IPS DF 4.7 (cell line): ENCODE data around the gene GPER1.

ENCODE experiments used
- DNase-seq: peaks from one replicate; pipeline ENCODE4 v3.0.0-alpha.2; 2013; ENCODE audit warnings: low spot score; ENCODE audit errors: extremely low read depth

GPER1 gene

GRCh38 chr7:1086588-1087464, 1.1 kb upstream of the GPER1 start:
- peak; percentile 44 for DNase-seq

DNA sequence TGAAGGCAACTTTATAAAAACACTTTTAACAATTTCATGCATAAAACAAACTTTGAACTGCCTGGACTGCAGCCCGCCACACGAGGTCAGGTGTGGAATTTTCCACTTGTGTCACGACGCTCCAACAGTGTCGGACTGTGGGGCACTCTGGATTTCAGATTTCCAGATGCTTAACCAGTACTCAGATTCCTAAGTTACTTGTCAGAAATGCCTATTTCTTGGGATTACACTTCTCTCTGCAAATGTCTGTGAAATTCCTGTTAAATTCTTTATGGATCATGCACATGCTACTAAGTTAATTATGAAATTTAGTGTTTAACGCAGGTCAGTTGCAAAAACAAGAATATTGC, 473 bp upstream of the GPER1 start:
- DNase-seq = no peak

- DNase-seq = no peak
Measured at GRCh38 chr7:1090236-1090635, 2.3 kb downstream of the GPER1 start.

DNA sequence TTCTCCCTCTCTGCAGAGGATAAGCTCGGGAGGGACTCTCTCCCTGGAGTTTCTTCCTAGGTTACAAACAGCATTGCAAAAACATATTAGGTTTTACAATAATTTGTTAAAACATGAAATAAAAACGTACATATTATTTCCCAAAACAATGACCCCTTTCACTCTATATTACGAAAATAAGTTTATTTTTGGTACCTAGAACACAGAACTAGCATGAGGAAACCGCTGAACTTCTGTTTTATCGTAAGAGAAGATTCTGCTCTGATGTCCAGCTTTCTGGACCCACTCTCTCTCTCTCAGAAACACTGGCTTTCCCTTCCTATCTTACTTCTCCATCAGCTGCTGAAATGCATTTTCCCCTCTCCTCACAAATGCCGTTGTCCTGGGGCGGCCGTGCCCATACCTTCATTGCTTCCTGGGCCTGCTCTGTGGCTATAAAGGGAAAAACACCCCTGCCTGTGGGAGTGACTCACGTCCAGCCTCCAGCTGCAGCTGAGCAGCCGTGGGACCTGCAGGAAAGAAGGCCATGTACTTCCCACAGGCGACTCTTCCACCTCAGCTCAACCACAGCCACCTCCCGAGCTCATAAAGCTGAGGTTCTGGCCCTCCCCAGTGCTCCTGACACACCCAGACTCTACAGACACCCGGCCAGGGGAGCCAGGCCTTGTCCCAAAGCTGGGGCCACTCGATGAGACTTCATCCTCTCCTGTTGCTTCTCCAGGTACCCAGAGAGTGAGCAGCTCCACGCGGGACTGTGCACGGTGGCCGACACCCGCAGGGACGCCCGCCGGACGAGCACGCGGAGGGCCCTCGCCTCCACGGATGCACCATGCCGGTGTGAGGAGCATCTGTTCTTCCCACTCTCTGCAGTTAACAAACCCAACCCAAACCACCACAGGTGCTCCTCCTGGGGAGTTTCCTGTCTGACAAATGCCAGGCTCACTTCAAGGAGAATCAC, 3.1 kb downstream of the GPER1 start:
- no peak for DNase-seq

- DNase-seq = no peak
Measured at GRCh38 chr7:1091644-1092027, 3.7 kb downstream of the GPER1 start.

DNA sequence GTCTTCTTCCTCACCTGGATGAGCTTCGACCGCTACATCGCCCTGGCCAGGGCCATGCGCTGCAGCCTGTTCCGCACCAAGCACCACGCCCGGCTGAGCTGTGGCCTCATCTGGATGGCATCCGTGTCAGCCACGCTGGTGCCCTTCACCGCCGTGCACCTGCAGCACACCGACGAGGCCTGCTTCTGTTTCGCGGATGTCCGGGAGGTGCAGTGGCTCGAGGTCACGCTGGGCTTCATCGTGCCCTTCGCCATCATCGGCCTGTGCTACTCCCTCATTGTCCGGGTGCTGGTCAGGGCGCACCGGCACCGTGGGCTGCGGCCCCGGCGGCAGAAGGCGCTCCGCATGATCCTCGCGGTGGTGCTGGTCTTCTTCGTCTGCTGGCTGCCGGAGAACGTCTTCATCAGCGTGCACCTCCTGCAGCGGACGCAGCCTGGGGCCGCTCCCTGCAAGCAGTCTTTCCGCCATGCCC, 4.3 kb downstream of the GPER1 start:
- DNase-seq = no peak

- DNase-seq = no peak
Measured at GRCh38 chr7:1092806-1093501, 5.0 kb downstream of the GPER1 start.

DNA sequence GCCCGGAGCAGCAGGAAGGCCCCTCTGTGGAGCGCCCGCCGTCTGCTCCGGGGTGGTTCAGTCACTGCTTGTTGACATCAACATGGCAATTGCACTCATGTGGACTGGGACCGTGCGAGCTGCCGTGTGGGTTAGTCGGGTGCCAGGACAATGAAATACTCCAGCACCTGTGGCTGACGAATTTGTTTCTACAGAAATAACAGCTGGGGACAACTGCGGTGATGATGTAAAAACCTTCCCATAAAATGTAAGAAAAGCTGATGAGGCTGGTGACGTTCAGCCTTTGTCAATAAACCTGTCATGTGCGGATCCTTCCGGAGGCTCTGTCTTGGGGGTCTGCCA, 5.6 kb downstream of the GPER1 start:
- DNase-seq = no peak

GRCh38 chr7:1093916-1094508, 6.1 kb downstream of the GPER1 start:
- DNase-seq = no peak

DNA sequence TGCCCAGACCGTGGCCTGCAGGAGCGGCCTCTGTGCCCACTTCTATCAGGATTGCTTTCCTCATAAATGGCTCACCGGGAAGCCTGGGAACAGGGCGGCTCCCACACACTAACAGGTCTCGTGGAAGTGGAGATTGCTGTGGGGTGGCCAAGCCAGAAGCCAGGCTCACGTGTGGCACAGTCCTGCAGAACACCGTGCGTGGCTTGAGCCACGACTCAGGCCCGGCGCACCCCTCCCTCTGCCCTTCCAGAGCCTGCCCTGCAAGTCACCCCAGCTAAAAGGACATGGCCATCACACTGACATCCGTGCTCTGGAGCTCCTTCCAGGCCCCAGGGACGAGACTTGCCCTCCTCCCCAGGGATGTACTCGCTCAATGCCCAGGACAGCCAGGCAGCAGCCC, 7.0 kb downstream of the GPER1 start:
- DNase-seq = no peak

GRCh38 chr7:1095621-1096155, 7.8 kb downstream of the GPER1 start:
- DNase-seq = no peak

- DNase-seq = no peak
Measured at GRCh38 chr7:1096156-1097119, 8.5 kb downstream of the GPER1 start.

DNA sequence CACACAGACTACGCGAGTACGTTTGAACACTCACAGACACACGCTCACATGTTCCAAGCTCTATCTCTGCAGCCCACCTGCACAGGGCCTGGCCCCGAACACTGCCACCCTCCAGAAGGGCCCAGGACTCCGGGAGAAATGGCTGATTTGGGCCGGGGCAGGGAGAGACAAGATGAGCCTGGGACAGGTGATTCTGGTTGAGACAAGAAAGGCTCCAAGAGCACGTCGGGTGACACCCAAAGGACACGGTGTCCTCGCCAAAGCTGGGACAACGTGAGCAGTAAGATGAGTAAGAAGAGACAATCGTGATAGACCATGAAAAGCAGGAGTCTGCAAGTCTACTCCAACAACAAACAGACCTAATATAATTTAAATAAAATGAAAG, 9.2 kb downstream of the GPER1 start:
- no peak for DNase-seq

DNA sequence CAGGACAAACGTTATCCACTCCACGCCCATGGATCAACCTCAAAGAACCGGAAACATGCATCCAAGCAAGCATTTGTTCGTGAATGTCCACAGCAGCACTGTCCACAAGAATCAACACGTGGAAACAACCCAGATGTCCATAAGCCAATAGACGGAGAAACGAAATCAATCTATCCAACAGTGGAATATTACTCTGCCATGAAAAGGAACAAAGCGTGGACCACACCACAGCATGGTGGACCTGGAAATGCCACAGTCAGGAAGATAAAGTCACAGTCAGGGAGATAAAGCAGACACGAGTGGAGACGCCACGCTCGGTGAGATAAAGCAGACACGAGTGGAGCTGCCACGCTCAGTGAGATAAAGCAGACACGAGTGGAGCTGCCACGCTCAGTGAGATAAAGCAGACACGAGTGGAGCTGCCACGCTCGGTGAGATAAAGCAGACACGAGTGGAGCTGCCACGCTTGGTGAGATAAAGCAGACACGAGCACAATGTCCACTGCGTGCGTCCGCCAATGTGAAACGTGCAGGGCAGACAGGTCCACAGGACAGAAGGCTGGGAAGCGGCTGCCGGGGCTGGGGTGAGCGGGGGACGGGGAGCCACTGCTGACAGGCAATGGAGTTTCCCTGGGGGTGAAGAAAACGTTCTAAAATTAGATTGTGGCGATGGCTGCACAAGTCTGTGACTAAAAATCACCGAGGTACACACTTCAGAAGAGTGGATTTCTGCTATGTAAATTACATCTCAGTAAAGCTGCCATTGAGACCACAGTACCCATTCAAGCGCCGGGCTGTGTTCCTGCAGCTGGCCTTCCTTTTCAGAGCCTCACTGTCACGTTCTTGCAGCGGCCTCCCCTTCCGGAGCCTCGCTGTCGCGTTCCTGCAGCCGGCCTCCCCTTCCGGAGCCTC, 10.6 kb downstream of the GPER1 start:
- DNase-seq = no peak

DNA sequence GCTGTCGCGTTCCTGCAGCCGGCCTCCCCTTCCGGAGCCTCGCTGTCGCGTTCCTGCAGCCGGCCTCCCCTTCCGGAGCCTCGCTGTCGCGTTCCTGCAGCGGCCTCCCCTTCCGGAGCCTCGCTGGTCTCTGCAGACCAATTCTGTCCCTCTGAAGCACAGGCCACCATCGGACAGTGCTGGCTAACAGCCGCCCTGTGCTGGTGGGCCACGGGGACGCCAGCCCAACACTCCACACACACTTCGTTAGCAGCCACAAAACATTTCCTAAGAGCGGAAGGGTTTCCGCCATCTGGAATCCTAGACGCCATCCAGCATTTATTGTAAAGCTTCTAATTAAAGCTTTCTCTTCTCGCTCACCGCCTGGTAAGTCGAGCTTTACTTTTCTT, 11.2 kb downstream of the GPER1 start:
- DNase-seq = no peak

GRCh38 chr7:1099637-1100036, 11.7 kb downstream of the GPER1 start:
- no peak for DNase-seq

- DNase-seq = no peak
Measured at GRCh38 chr7:1100386-1100785, 12.5 kb downstream of the GPER1 start.

GRCh38 chr7:1100834-1101562, 13.1 kb downstream of the GPER1 start:
- no peak for DNase-seq
